HG03135 (cell line): ENCODE results near the gene SGTB.
"Not testable (repeated sequence)": the region's sequence is repeated elsewhere in the genome, so short reads cannot be mapped to it uniquely, and the experiment has no call there.

Experiments used
- ATAC-seq: cut with Tn5 transposase; IDR thresholded peaks from one replicate; pipeline ENCODE4 v1.9.1; 2021; ENCODE audit warnings: mild to moderate bottlenecking, moderate library complexity; ENCODE audit not compliant: unreplicated experiment

SGTB gene

GRCh38 chr5:65734921-65735320 is 13.0 kb upstream of the SGTB start:
- ATAC-seq = no peak

DNA sequence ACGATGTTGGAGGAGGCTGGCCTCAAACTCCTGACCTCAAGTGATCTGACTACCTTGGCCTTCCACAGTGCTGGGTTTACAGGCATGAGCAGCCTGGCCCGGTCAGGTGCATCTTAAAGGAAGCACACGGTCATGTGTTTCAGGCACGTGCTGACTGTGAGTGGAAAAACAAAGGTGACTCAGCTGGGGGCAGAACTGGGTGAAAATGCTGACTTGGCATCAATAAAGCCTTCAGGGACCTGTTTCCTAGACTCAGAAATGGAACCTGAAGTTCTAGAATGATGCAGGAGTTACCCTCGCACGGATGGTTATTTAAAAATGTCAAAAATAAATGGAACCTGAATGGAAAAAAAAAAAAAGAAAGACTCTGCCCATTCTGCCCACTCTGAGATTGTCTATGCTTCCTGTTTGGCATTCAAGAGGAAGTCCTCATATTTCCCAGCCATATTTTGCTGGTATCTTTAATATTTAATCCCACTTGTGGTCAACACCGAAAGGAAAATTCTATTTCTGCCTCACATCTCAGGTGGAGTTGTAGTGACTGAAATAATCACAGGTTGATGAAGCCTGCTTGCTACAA is 12.4 kb upstream of the SGTB start:
- not testable (repeated sequence) for ATAC-seq

GRCh38 chr5:65732046-65732445 is 10.1 kb upstream of the SGTB start:
- not testable (repeated sequence) for ATAC-seq

DNA sequence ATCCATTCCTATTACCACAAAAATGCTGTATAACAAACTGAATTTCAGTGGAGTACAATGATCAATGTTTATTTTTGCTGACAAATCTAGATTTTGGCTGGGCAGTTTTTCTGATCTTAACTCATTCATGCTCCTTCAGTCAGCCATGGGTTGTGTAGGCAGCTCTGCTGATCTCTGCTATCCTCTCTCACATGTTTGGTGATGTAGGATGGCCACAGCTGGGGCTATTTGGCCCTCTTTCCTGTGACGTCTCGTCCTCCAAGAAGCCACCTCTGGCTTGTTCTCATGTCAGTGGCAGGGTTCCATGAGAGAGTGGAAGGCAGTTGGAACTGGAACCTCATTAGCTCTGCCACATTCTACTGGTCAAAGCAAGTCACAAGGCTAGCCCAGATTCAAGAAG is 9.0 kb upstream of the SGTB start:
- ATAC-seq = no peak

DNA sequence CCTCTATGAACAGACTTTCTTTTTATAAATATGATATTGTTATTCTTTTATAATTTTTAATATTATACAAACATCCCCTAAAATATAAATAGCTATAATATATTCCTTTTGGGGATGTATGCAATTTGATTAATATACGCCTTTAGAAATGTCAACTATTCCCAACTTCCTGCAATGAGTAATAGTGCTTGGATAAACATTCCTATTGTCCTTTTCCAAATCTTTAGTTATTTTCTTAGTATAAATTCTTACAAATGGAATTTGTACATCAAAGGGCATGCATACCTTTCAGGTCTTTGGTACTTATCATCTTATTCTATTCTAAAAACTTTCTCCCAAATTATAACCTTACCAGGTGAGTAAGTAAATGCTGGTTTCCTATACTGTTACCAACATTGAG is 6.3 kb upstream of the SGTB start:
- ATAC-seq = no peak

GRCh38 chr5:65727491-65728156 is 5.7 kb upstream of the SGTB start:
- no peak for ATAC-seq

- ATAC-seq = peak; percentile 5
Measured at GRCh38 chr5:65722575-65723403, 880 bp upstream of the SGTB start.

DNA sequence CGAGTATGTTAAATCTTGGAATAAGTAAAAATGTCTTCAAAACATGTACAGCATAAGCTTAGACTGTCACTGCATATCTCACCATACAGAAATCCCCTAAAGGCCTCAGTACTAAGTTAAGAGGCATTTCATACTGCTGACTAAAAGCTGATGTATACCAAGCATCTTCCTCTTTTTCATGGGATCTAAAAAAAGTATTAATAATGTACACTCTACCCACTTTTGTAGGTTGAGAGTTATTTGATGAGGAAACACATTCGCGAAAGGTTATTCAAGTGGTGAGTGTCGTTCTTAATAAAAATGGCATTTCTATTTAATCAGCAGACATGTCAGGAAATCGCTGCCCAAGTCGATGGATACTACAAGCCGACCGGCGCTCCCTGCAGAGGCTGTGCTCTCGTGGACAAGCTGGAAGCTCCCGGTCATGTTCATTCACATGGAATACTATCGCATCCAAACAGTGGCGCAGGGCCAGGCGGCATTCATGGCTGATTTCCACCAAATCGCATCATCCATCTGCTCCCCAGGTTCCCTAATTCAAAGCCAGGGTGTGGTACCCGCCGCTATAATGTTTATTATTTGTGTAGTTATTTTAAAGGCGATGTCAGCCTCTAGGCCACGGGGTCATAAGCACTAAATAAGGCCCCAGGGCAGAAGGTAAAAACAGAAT is 724 bp downstream of the SGTB start:
- peak; percentile 8 for ATAC-seq

GRCh38 chr5:65718576-65719310 is 3.2 kb downstream of the SGTB start:
- ATAC-seq = no peak

- ATAC-seq = no peak
Measured at GRCh38 chr5:65708145-65708544, 13.8 kb downstream of the SGTB start.

GRCh38 chr5:65707663-65708062 is 14.2 kb downstream of the SGTB start:
- ATAC-seq = no peak

GRCh38 chr5:65704621-65705239 is 17.2 kb downstream of the SGTB start:
- ATAC-seq = no peak

DNA sequence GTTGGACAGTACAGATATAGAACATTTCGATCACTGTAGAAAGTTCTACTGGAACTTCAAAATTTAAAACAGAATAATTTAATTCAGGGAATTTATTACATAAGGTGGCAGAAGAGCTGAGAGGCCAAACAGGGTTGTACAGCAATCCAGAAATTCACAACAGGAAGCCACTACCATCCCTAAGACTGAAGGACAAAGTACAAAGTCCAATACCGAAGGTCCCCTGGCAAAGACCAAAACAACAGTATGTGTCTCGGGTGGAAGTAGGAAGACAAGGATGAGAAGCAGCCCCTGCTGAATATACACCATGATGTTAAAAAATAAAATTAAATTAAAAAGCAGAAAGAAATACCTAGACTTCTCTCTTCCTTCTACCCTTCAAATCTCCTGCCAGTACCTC is 19.9 kb downstream of the SGTB start:
- no peak for ATAC-seq

DNA sequence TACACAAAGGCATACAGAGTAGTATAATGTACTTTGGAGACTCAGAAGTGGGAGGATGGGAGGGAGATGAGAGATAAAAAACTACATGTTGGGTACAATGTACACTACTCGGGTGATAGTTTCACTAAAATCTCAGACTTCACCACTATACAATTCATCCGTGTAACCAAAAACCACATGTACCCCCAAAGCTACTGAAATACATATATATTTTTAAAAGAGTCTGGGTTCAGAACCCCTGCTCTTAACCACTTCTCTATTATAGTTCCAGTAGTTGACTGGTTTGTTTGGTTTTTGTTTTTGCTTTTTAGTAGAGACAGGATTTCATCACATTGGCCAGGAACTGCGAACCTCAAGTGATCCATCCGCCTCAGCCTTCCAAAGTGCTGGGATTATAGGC is 22.6 kb downstream of the SGTB start:
- ATAC-seq = peak; percentile 65

DNA sequence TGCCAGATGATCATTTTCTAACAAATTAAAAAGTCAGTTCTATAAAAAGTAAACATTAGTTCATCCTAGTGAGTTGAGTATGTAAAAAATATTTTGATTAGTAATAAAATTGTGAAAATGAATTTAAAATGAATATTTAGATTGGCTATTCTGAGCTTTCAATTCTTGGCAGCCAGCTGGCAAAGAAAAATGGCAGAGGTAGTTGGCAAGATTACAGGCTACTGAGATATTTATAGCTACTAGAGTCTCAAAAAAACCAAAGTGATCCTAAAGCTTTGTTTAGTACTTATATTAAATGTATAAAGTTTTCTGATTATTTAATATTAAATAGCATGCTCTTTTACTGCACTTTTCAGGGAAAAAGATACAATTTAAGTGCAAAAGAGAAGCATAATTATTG is 25.0 kb downstream of the SGTB start:
- ATAC-seq = no peak

DNA sequence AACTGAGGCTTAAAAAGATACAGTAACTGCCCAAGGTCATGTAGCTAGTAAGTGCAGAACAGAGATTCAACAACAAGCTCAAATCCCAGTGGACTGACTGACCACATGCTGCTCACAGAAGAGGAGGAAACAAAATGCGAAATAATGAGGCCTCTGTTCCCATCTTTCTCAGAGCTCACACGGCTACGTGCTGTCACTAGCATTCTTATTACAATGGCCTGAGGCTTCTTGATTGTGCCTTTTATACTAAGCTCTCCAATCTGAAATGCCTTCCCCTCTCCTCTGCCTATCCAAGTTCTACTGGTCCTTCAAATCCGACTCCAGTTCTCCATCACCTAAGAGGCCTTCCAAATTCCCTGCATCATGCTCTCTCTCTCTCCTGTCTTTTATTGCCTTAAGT is 26.0 kb downstream of the SGTB start:
- no peak for ATAC-seq

GRCh38 chr5:65695162-65695755 is 26.6 kb downstream of the SGTB start:
- no peak for ATAC-seq

- ATAC-seq = no peak
Measured at GRCh38 chr5:65693121-65693520, 28.8 kb downstream of the SGTB start.

DNA sequence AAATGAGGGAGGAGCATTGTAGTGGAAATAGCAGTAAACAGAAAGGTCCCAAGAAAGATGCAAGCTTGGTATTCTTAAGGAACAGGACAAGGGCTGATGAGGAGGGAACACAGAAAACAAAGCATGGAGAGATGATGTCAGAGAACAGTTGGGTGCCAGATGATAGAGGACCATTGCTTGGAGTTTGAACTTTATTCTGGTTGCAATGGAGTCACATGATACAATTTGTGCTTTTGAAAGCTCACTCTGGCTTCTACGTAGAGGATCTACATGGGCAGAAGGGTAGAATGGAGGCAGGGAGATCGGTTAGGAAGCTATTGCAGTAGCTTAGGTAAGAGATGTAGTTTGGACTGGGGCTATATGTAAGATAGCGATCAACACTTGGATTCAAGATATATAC is 39.8 kb downstream of the SGTB start:
- no peak for ATAC-seq

DNA sequence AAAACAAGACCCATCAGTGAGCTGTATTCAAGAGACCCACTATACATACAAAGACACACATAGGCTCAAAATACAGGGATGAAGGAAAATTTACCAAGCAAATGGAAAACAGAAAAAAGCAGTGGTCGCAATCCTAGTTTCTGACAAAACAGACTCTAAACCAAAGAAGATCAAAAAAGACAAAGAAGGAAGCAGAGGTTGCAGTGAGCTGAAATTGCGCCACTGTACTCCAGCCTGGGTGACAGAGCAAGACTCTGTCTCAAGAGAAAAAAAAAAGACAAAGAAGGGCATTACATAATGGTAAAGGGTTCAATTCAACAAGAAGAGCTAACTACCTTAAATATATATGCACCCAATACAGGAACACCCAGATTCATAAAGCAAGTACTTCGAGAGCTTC is 45.9 kb downstream of the SGTB start:
- not testable (repeated sequence) for ATAC-seq
